ENCODE results near the gene KRTAP9-6.
A peak's percentile ranks its signal among the peaks of the same experiment; 100 is the strongest.

KRTAP9-6 gene

DNA sequence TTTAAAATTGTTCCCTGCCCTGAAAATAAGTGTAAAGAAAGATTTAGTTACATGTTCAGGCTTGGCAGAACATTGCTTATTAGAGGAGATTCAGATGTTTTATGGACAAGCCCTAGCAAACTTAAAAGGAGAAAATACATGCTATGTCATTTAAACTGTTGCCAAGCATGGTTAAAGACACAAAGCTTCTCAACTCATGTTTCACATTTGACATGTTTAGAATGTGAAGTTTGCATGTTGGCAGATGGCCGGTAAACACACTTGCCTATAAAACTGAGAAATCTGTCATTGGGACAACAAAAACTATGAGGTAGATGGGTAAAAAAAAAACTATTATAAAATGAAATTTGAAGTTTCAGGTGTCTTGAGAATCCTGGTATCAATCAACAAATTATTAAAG, 31.7 kb downstream of the KRTAP9-6 start:
- no peaks in the 10 kb centered on the region for H3K27me3 ChIP-seq (ENCODE audit: insufficient read depth, poor library complexity, severe bottlenecking)
- H3K4me1 ChIP-seq (ENCODE audit: insufficient read depth, poor library complexity, severe bottlenecking), result peaks cover 9% of the 10 kb centered on the region
- H3K36me3 ChIP-seq (ENCODE audit: low read depth), result no peaks in the 10 kb centered on the region
- TF ChIP-seq, protein P1, sequence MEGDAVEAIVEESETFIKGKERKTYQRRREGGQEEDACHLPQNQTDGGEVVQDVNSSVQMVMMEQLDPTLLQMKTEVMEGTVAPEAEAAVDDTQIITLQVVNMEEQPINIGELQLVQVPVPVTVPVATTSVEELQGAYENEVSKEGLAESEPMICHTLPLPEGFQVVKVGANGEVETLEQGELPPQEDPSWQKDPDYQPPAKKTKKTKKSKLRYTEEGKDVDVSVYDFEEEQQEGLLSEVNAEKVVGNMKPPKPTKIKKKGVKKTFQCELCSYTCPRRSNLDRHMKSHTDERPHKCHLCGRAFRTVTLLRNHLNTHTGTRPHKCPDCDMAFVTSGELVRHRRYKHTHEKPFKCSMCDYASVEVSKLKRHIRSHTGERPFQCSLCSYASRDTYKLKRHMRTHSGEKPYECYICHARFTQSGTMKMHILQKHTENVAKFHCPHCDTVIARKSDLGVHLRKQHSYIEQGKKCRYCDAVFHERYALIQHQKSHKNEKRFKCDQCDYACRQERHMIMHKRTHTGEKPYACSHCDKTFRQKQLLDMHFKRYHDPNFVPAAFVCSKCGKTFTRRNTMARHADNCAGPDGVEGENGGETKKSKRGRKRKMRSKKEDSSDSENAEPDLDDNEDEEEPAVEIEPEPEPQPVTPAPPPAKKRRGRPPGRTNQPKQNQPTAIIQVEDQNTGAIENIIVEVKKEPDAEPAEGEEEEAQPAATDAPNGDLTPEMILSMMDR (IDR thresholded peaks at IDR 0.05; ENCODE audit: poor library complexity, severe bottlenecking), result no peak
- H3K9me3 ChIP-seq (ENCODE audit: severe bottlenecking), result peaks cover 4% of the 10 kb centered on the region
- H3K27ac ChIP-seq (ENCODE audit: poor library complexity, severe bottlenecking), result no peak overlapping the region
- H3K4me3 ChIP-seq (ENCODE audit: severe bottlenecking), result no peak overlapping the region
- ATAC-seq (ENCODE audit: low read depth) (no peak), DNase-seq (ENCODE audit: low spot score) (no peak)

GRCh38 chr17:41298458-41299135, 33.4 kb downstream of the KRTAP9-6 start:
- TF ChIP-seq, protein P1 (IDR thresholded peaks at IDR 0.05; ENCODE audit: poor library complexity, severe bottlenecking), result no peak
- Histone ChIP-seq H3K27ac (ENCODE audit: poor library complexity, severe bottlenecking) (no peak overlapping the region), H3K36me3 (ENCODE audit: low read depth) (no peaks in the 10 kb centered on the region), H3K4me1 (ENCODE audit: insufficient read depth, poor library complexity, severe bottlenecking) (peaks cover 13% of the 10 kb centered on the region), H3K4me3 (ENCODE audit: severe bottlenecking) (no peak overlapping the region), H3K9me3 (ENCODE audit: severe bottlenecking) (peaks cover 4% of the 10 kb centered on the region), H3K27me3 (ENCODE audit: insufficient read depth, poor library complexity, severe bottlenecking) (no peaks in the 10 kb centered on the region)
- ATAC-seq (ENCODE audit: low read depth) (no peak), DNase-seq (ENCODE audit: low spot score) (no peak)

DNA sequence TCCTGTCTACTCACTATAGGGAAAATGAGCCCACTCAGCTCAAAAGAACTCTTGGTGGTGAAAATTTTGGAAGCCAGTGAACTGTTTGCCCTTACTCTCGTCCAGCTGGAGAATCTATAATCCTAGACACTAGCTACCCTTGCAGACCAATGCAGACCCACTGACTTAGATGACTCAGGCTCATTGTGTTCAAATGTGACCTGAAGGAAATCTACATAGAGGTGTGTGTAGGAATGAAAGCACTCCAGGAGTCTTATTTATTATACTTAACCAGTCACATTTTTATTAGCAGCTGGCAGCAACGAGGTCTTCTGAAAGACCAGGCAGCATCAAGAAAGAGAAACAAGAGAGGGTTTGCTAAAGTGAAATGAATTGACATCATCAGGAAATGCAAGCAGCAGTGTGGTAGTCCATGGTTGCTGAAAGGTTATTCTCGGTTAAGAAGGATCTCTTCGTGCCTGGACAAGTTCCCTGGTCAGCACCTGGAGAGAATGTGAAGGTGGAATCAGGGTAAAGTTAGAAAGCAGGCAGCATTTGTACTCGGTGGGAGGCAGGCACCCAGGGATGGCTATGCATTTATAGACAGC, 36.1 kb downstream of the KRTAP9-6 start:
- DNase-seq (ENCODE audit: low spot score) (no peak), ATAC-seq (ENCODE audit: low read depth) (peak; percentile 71)
- peaks cover 4% of the 10 kb centered on the region for H3K9me3 ChIP-seq (ENCODE audit: severe bottlenecking)
- H3K4me1 ChIP-seq (ENCODE audit: insufficient read depth, poor library complexity, severe bottlenecking), result peaks cover 13% of the 10 kb centered on the region
- no peaks in the 10 kb centered on the region for H3K27me3 ChIP-seq (ENCODE audit: insufficient read depth, poor library complexity, severe bottlenecking)
- peak overlapping the region; percentile 49 for H3K27ac ChIP-seq (ENCODE audit: poor library complexity, severe bottlenecking)
- TF ChIP-seq, protein P1 (IDR thresholded peaks at IDR 0.05; ENCODE audit: poor library complexity, severe bottlenecking), result no peak
- no peaks in the 10 kb centered on the region for H3K36me3 ChIP-seq (ENCODE audit: low read depth)
- no peak overlapping the region for H3K4me3 ChIP-seq (ENCODE audit: severe bottlenecking)

DNA sequence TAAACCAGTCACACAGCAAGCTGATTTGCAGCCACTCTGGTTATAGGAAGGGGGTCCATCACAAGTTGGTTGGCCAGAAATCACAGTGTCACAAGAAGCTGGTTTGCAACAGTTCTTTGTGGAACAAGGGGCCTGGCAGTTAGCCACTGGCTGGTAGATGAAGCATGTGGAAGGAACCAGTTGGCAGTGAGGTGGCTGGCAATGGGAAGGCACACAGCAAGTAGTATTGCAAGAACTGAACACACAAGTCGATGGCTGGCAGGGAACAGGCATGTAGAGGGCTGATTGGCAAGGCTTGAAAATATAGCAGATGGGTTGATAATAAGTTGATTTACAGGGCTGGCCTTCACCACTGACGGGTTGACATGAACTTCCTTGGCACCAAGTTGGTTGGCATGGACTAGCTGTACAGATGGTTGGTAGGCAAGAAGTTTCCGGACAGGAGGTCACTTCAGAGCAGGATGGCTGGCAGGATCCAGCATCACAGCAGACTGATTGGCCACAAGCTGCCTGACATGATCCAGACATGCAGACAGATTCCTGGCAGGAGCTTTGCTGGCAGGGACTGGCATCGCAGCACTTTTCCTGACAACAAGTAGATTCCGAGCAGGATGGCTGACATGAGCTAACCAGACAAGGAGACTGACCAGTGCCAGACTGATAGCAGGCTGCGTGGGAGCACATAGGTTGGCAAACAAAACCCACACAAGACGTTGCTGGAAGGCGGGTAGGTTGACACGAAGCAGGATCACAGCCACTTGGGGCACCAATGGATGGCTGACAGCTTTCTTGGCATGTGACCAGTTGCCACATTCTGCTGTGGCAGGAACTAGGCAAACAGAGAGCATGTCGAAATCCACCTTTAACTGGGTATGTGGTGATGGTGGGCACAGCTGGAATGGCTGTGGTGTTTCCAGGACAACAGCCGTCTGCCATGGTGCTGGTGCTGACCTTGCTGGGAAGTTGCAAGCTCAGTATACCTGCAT, 37.0 kb downstream of the KRTAP9-6 start, which contains the start of gene KRTAP29-1:
KRTAP29-1 (minus strand) TSS at position 936 of the 986 bp plus-strand sequence; CDS start at position 936, 0 bp downstream.
- Histone ChIP-seq H3K4me3 (ENCODE audit: severe bottlenecking) (no peak within 1 kb of the TSS), H3K27me3 (ENCODE audit: insufficient read depth, poor library complexity, severe bottlenecking) (no peaks in the 10 kb centered on the region), H3K4me1 (ENCODE audit: insufficient read depth, poor library complexity, severe bottlenecking) (peaks cover 13% of the 10 kb centered on the region), H3K36me3 (ENCODE audit: low read depth) (no peaks in the 10 kb centered on the region), H3K9me3 (ENCODE audit: severe bottlenecking) (peaks cover 4% of the 10 kb centered on the region), H3K27ac (ENCODE audit: poor library complexity, severe bottlenecking) (peak within 1 kb of the TSS; percentile 49)
- DNase-seq (ENCODE audit: low spot score), result no peak
- ATAC-seq (ENCODE audit: low read depth), result no peak
- TF ChIP-seq, protein P1 (IDR thresholded peaks at IDR 0.05; ENCODE audit: poor library complexity, severe bottlenecking), result no peak
